DND-41 (cell line): Measurements from ENCODE around the gene GABRR2.
A peak's percentile ranks its signal among the peaks of the same experiment; 100 is the strongest.

Experiments used
- ATAC-seq: fragments of 200-7000 bp; cut with Tn5 transposase; 3 replicates; pipeline ENCODE4 v1.9.1; 2021; ENCODE audit warnings: low read depth; ENCODE audit not compliant: insufficient read depth
- DNase-seq: peaks from one replicate; pipeline ENCODE4 v3.0.0-alpha.2; 2020
- H2AFZ ChIP-seq: 2 replicates; pipeline ENCODE4 v1.6.0; 2012; ENCODE audit warnings: low read depth, low read length
- H3K27ac ChIP-seq: 2 replicates; pipeline ENCODE4 v1.5.1; 2012; ENCODE audit warnings: low read length, inconsistent platforms
- H3K27me3 ChIP-seq: fragments of 200-600 bp; sonication (generic); 2 replicates; pipeline ENCODE4 v1.6.0; 2012; ENCODE audit warnings: low read length, mild to moderate bottlenecking, inconsistent platforms; ENCODE audit not compliant: insufficient read depth, poor library complexity
- H3K36me3 ChIP-seq: 2 replicates; pipeline ENCODE4 v1.5.1; 2012; ENCODE audit warnings: low read length, inconsistent platforms; ENCODE audit not compliant: insufficient read depth
- H3K4me1 ChIP-seq: 2 replicates; pipeline ENCODE4 v1.5.1; 2012; ENCODE audit warnings: mild to moderate bottlenecking, low read length; ENCODE audit not compliant: insufficient read depth
- H3K4me2 ChIP-seq: 2 replicates; pipeline ENCODE4 v1.6.0; 2012; ENCODE audit warnings: mild to moderate bottlenecking, moderate library complexity, low read length, inconsistent platforms; ENCODE audit not compliant: insufficient read depth
- H3K4me3 ChIP-seq, 2 experiments: fragments of 200-600 bp in 1 of 2; shearing (Covaris generic) in 1 of 2; 2 replicates each; pipeline ENCODE4 v1.5.1; 2012 to 2016; ENCODE audit warnings: inconsistent platforms in 2 of 2, low read length in 2 of 2, mild to moderate bottlenecking in 2 of 2, low read depth in 1 of 2, moderate library complexity in 1 of 2
- H3K79me2 ChIP-seq: 2 replicates; pipeline ENCODE4 v1.6.0; 2012; ENCODE audit warnings: low read length, inconsistent platforms; ENCODE audit not compliant: insufficient read depth
- H3K9ac ChIP-seq: 2 replicates; pipeline ENCODE4 v1.6.0; 2012; ENCODE audit warnings: low read depth, mild to moderate bottlenecking, inconsistent platforms, low read length, moderate library complexity
- H3K9me3 ChIP-seq: 2 replicates; pipeline ENCODE4 v1.5.1; 2012; ENCODE audit warnings: low read length, moderate library complexity, mild to moderate bottlenecking, inconsistent platforms; ENCODE audit not compliant: insufficient read depth, severe bottlenecking
- H4K20me1 ChIP-seq: 2 replicates; pipeline ENCODE4 v1.6.0; 2012; ENCODE audit warnings: low read length; ENCODE audit not compliant: insufficient read depth
- EZH2 ChIP-seq: IDR thresholded peaks from 3 replicates; pipeline ENCODE4 v1.6.1; 2012; ENCODE audit warnings: borderline replicate concordance, low read depth, mild to moderate bottlenecking, moderate library complexity, low read length, inconsistent platforms; ENCODE audit not compliant: severe bottlenecking
- TF ChIP-seq, protein P1 (sequence below): IDR thresholded peaks from 2 replicates; pipeline ENCODE4 v1.5.1; 2012; ENCODE audit warnings: borderline replicate concordance, low read length, moderate library complexity, mild to moderate bottlenecking; ENCODE audit not compliant: poor library complexity, severe bottlenecking; ENCODE audit errors: extremely low read depth

The GABRR2 gene

DNA sequence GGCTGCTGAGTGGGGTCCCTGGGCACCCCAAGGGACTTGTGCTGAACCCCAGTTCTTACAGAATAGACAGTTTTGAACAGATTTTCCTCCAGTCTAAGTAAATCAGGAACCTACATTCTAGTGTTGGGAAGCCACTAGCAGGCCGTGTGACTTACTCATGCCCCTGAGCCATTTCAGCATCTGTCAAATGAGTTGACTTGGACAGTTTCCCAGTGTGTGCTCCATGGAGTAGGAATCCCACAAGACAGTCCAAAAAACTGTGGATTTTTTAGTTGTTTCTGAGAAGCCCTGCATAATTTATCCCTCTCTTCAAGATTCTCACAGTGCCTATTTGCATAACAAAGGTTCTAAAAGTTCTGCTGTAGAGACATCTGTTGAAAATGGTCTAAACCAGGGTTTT is 2.1 kb downstream of the GABRR2 start:
- Histone ChIP-seq H4K20me1 (no peaks in the 10 kb centered on the region; the same call in 1 of the 2 replicates), H3K27me3 (no peaks in the 10 kb centered on the region), H2AFZ (no peak overlapping the region), H3K4me1 (no peaks in the 10 kb centered on the region), H3K27ac (no peak overlapping the region), H3K9ac (no peak overlapping the region), H3K79me2 (no peaks in the 10 kb centered on the region), H3K9me3 (no peaks in the 10 kb centered on the region), H3K4me3 (no peak overlapping the region), H3K4me2 (no peak overlapping the region), H3K36me3 (no peaks in the 10 kb centered on the region)
- ATAC-seq (no peak), DNase-seq (no peak)
- no peak for TF ChIP-seq EZH2
- TF ChIP-seq, protein P1, sequence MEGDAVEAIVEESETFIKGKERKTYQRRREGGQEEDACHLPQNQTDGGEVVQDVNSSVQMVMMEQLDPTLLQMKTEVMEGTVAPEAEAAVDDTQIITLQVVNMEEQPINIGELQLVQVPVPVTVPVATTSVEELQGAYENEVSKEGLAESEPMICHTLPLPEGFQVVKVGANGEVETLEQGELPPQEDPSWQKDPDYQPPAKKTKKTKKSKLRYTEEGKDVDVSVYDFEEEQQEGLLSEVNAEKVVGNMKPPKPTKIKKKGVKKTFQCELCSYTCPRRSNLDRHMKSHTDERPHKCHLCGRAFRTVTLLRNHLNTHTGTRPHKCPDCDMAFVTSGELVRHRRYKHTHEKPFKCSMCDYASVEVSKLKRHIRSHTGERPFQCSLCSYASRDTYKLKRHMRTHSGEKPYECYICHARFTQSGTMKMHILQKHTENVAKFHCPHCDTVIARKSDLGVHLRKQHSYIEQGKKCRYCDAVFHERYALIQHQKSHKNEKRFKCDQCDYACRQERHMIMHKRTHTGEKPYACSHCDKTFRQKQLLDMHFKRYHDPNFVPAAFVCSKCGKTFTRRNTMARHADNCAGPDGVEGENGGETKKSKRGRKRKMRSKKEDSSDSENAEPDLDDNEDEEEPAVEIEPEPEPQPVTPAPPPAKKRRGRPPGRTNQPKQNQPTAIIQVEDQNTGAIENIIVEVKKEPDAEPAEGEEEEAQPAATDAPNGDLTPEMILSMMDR = no peak

DNA sequence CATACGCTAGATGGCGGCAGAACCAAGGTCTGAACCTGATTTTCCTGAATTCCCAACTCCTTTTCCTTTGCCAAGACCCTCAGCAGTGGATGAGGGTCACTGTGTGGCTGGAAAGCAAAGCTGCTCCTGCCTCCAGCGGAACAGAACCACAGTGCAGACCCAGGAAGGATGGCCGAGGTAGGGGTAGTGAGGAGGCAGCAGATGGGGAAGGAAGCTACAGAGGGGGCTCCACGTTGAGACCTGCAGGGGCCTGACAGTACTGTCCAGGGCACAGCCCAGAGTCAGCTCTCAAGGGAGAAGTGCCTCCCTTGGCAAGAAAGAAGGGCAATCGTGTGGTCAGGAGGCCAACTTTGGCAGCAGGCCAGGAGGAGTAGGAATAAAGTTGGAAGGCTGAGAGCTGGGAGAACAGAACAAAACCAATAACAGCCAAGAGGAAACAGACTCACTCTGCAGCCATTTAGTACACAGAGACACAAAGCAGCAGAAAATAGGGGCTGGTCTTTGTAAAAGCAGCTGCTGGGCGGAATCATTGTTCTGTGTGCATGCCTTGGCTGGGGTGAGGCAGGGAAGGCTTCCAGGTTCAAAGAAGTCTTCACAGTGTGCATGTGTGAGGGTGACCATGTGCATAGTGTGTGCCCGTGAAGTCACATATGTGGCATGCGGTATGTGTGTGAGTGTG is 3.1 kb downstream of the GABRR2 start:
- H4K20me1 ChIP-seq = no peaks in the 10 kb centered on the region; the same call in 1 of the 2 replicates
- no peaks in the 10 kb centered on the region for H3K9me3 ChIP-seq
- H3K4me2 ChIP-seq = no peak overlapping the region
- no peak for TF ChIP-seq EZH2
- TF ChIP-seq, protein P1 = no peak
- no peaks in the 10 kb centered on the region for H3K79me2 ChIP-seq
- DNase-seq (no peak), ATAC-seq (0 out of 3 replicates have a peak, but pooled peaks have one; percentile 31)
- no peak overlapping the region for H3K4me3 ChIP-seq
- H3K27ac ChIP-seq = peak overlapping the region; percentile 44; the same call in 1 of the 2 replicates
- no peaks in the 10 kb centered on the region for H3K4me1 ChIP-seq
- H3K9ac ChIP-seq = no peak overlapping the region
- no peaks in the 10 kb centered on the region for H3K27me3 ChIP-seq
- H3K36me3 ChIP-seq = no peaks in the 10 kb centered on the region
- H2AFZ ChIP-seq = no peak overlapping the region

DNA sequence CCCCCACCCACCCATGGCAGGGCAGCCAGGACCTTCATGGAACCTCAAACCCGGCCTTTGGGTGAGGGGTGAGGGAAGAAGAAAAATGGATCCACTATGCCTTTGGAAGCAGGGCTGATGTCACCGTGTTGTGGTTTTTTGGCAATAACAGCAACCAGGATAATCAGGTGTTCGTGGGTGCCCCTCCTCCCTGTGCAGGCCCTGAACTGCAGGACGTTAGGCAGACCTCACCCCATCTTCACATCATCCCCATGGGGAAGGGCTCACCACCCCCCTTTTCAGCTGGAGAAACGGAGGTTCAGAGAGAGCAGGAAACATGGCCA is 3.6 kb downstream of the GABRR2 start:
- TF ChIP-seq, protein P1 = no peak
- TF ChIP-seq EZH2 = no peak
- ATAC-seq = no peak
- H3K36me3 ChIP-seq = no peaks in the 10 kb centered on the region

DNA sequence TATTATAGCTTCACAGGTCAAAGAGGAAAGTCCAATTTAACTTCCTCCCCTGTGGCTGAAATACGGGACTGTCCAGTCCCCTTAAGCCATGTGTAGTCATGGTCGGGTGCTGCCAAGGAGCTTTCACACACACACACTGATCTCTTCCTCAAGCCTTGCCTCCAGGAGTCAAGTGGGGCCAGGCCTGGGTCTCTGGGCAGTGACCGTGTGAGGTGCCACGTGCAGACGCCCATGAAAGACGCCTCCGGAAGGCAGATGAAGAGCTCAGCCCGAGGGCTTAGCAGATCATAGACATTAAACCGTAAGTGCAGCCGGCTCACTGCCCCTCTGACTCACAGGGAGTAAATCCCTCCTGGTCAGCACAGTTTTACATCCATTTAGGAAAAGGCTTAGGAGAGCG is 4.2 kb downstream of the GABRR2 start:
- Histone ChIP-seq H3K27ac (no peak overlapping the region), H2AFZ (no peak overlapping the region), H3K4me3 (no peak overlapping the region), H3K27me3 (no peaks in the 10 kb centered on the region), H3K36me3 (no peaks in the 10 kb centered on the region), H3K4me1 (no peaks in the 10 kb centered on the region), H3K79me2 (no peaks in the 10 kb centered on the region), H4K20me1 (no peaks in the 10 kb centered on the region; the same call in 1 of the 2 replicates), H3K9ac (no peak overlapping the region), H3K4me2 (no peak overlapping the region), H3K9me3 (no peaks in the 10 kb centered on the region)
- TF ChIP-seq EZH2 = no peak
- TF ChIP-seq, protein P1 = no peak
- ATAC-seq (no peak), DNase-seq (no peak)

More for the DNA sequence above, 3.6 kb downstream of the GABRR2 start:
- no peak for DNase-seq
- no peaks in the 10 kb centered on the region; the same call in 1 of the 2 replicates for H4K20me1 ChIP-seq
- H2AFZ ChIP-seq = no peak overlapping the region
- H3K9me3 ChIP-seq = no peaks in the 10 kb centered on the region
- no peaks in the 10 kb centered on the region for H3K79me2 ChIP-seq
- H3K27me3 ChIP-seq = no peaks in the 10 kb centered on the region
- H3K4me3 ChIP-seq = no peak overlapping the region
- H3K4me1 ChIP-seq = no peaks in the 10 kb centered on the region
- H3K4me2 ChIP-seq = no peak overlapping the region
- H3K27ac ChIP-seq = 0 out of 2 replicates have a peak overlapping the region, but pooled peaks have one; percentile 18
- H3K9ac ChIP-seq = no peak overlapping the region
